OCI-LY3 (cell line): Measurements from ENCODE around the gene SPATA2.
"Not testable (repeated sequence)": the region's sequence is repeated elsewhere in the genome, so short reads cannot be mapped to it uniquely, and the experiment has no call there.

Experiments used
- H2AFZ ChIP-seq: fragments of 200-600, 300-600 bp; shearing (Covaris generic); 2 replicates; pipeline ENCODE4 v1.6.0; 2014; ENCODE audit warnings: antibody characterized with exemption, low read depth, low read length
- H3K27ac ChIP-seq: fragments of 200-600, 300-600 bp; sonication (generic); 2 replicates; pipeline ENCODE4 v1.5.1; 2014; ENCODE audit warnings: mild to moderate bottlenecking, low read length, moderate library complexity, mixed read lengths
- H3K27me3 ChIP-seq: fragments of 200-600, 300-600 bp; sonication (generic); 2 replicates; pipeline ENCODE4 v1.6.1; 2014; ENCODE audit warnings: low read depth, low read length, mixed read lengths
- H3K36me3 ChIP-seq: fragments of 200-600, 300-600 bp; sonication (generic); replicated peaks from 2 replicates; pipeline ENCODE3; 2014; ENCODE audit warnings: low read depth, low read length, mixed read lengths
- H3K4me1 ChIP-seq: fragments of 300-600, 200-600 bp; sonication (generic); 2 replicates; pipeline ENCODE4 v1.6.1; 2014; ENCODE audit warnings: low read length, mixed read lengths
- H3K4me2 ChIP-seq: fragments of 200-600, 300-600 bp; sonication (generic); 2 replicates; pipeline ENCODE4 v1.6.1; 2014; ENCODE audit warnings: low read length, mixed read lengths
- H3K4me3 ChIP-seq: fragments of 300-600, 200-600 bp; sonication (generic); 2 replicates; pipeline ENCODE4 v1.5.1; 2014; ENCODE audit warnings: antibody characterized with exemption, mild to moderate bottlenecking, low read length, moderate library complexity
- H3K79me2 ChIP-seq: fragments of 300-600, 200-600 bp; shearing (Covaris generic); 2 replicates; pipeline ENCODE4 v1.6.1; 2014; ENCODE audit warnings: mild to moderate bottlenecking, low read length, mixed read lengths
- H3K9ac ChIP-seq: fragments of 300-600, 200-600 bp; shearing (Covaris generic); 2 replicates; pipeline ENCODE4 v1.6.0; 2014; ENCODE audit warnings: mild to moderate bottlenecking, low read length, moderate library complexity
- H3K9me3 ChIP-seq: fragments of 200-600, 300-600 bp; shearing (Covaris generic); 2 replicates; pipeline ENCODE4 v1.6.1; 2014; ENCODE audit warnings: low read length, mixed read lengths; ENCODE audit not compliant: insufficient read depth
- H4K20me1 ChIP-seq: fragments of 200-600, 300-600 bp; sonication (generic); 2 replicates; pipeline ENCODE4 v1.6.1; 2016; ENCODE audit warnings: low read length, mixed read lengths; ENCODE audit not compliant: insufficient read depth
- EZH2phosphoT487 ChIP-seq: fragments of 200-600 bp; shearing (Covaris generic); IDR thresholded peaks from 2 replicates; pipeline ENCODE4 v1.6.1; 2018; ENCODE audit warnings: antibody characterized with exemption, mixed run types, low read depth
- TF ChIP-seq, protein P1 (sequence below): fragments of 200-600, 300-600 bp; sonication (generic); IDR thresholded peaks from 2 replicates; pipeline ENCODE4 v1.5.1; 2014; ENCODE audit warnings: antibody characterized with exemption, low read length, low read depth

The SPATA2 gene

GRCh38 chr20:49956689-49957088 lies 41.4 kb upstream of the SPATA2 start:
- Histone ChIP-seq H3K27ac (peak overlapping the region; percentile 87), H3K9me3 (no peaks in the 10 kb centered on the region), H3K4me1 (peaks cover 34% of the 10 kb centered on the region), H4K20me1 (no peaks in the 10 kb centered on the region), H3K9ac (no peak overlapping the region), H3K36me3 (peaks cover 54% of the 10 kb centered on the region), H3K79me2 (no peaks in the 10 kb centered on the region), H3K4me3 (no peak overlapping the region), H3K27me3 (no peaks in the 10 kb centered on the region), H3K4me2 (peak overlapping the region; percentile 36), H2AFZ (no peak overlapping the region)
- TF ChIP-seq, protein P1, sequence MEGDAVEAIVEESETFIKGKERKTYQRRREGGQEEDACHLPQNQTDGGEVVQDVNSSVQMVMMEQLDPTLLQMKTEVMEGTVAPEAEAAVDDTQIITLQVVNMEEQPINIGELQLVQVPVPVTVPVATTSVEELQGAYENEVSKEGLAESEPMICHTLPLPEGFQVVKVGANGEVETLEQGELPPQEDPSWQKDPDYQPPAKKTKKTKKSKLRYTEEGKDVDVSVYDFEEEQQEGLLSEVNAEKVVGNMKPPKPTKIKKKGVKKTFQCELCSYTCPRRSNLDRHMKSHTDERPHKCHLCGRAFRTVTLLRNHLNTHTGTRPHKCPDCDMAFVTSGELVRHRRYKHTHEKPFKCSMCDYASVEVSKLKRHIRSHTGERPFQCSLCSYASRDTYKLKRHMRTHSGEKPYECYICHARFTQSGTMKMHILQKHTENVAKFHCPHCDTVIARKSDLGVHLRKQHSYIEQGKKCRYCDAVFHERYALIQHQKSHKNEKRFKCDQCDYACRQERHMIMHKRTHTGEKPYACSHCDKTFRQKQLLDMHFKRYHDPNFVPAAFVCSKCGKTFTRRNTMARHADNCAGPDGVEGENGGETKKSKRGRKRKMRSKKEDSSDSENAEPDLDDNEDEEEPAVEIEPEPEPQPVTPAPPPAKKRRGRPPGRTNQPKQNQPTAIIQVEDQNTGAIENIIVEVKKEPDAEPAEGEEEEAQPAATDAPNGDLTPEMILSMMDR: no peak
- no peak for TF ChIP-seq EZH2phosphoT487

- peaks cover 34% of the 10 kb centered on the region for H3K4me1 ChIP-seq
- H2AFZ ChIP-seq, H3K9me3 ChIP-seq, H3K4me2 ChIP-seq, H3K79me2 ChIP-seq, H3K4me3 ChIP-seq, H3K27ac ChIP-seq, H3K27me3 ChIP-seq, H3K9ac ChIP-seq, H4K20me1 ChIP-seq: not testable (repeated sequence)
- peaks cover 60% of the 10 kb centered on the region for H3K36me3 ChIP-seq
Measured at GRCh38 chr20:49955830-49956396, 40.6 kb upstream of the SPATA2 start.

DNA sequence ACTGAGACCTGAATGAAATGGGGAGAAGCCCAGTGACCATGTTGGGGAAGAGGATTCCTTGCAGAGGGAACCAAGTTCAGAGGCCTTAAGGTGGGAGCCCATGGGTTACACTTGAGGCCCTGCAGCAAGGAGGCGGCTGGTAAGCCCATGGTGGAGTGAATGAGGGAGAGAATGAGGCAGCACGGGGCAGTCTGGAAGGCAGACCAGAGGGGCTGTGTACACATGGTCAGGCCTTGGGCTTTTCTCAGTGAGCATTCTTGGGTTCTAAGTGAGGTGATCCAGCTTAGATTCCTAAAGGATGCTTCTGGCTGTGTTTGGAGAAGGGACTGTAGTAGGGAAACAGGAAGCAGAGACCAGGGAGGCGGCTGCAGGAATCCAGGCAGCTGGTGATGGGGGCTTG lies 39.8 kb upstream of the SPATA2 start:
- Histone ChIP-seq H3K27ac (no peak overlapping the region), H2AFZ (no peak overlapping the region), H3K79me2 (no peaks in the 10 kb centered on the region), H4K20me1 (no peaks in the 10 kb centered on the region), H3K4me3 (no peak overlapping the region), H3K9me3 (no peaks in the 10 kb centered on the region), H3K4me1 (peaks cover 34% of the 10 kb centered on the region), H3K27me3 (no peaks in the 10 kb centered on the region), H3K36me3 (peaks cover 64% of the 10 kb centered on the region), H3K4me2 (no peak overlapping the region), H3K9ac (no peak overlapping the region)
- TF ChIP-seq, protein P1: no peak
- no peak for TF ChIP-seq EZH2phosphoT487

DNA sequence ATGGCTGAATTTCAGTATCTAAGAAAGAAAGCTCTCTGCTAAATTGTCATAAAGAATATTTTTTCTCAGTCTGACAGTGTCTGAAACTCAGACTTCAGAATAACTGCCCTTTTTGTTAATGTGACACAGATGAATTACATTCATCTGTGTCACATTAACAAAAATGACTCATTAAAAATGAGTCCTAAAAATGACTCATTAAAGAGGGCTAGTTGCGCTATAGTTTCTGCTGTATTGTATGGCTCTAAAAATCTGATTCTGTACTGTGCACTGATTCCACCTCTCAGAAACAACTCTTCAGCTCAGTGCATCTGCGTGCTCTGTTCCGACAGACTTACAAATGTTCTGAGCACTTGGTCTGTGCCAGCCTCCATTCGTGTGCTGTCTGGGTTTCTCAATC lies 35.8 kb upstream of the SPATA2 start:
- Histone ChIP-seq H3K4me1 (no peaks in the 10 kb centered on the region), H3K36me3 (peaks cover 74% of the 10 kb centered on the region), H3K4me3 (no peak overlapping the region), H3K27me3 (no peaks in the 10 kb centered on the region), H2AFZ (no peak overlapping the region), H3K27ac (no peak overlapping the region), H3K4me2 (no peak overlapping the region), H3K9me3 (no peaks in the 10 kb centered on the region), H3K79me2 (peaks cover 15% of the 10 kb centered on the region), H3K9ac (no peak overlapping the region), H4K20me1 (no peaks in the 10 kb centered on the region)
- TF ChIP-seq, protein P1: no peak
- TF ChIP-seq EZH2phosphoT487: no peak
